Retinal pigment epithelial cell (primary cell): ENCODE measurements around the gene RYR2.
"Not testable (repeated sequence)": the region's sequence is repeated elsewhere in the genome, so short reads cannot be mapped to it uniquely, and the experiment has no call there.

Experiments
- DNase-seq: peaks from one replicate; pipeline ENCODE4 v3.0.0-alpha.2; 2010; ENCODE audit warnings: low read depth
- H3K4me3 ChIP-seq: 2 replicates; pipeline ENCODE4 v1.5.1; 2011; ENCODE audit warnings: mild to moderate bottlenecking, low read length, control low read depth, moderate library complexity
- CTCF ChIP-seq: conservative IDR thresholded peaks from 2 replicates; pipeline ENCODE4 v1.5.1; 2011; ENCODE audit warnings: low read depth, low read length, control low read depth, inconsistent platforms

RYR2 gene

GRCh38 chr1:237817277-237817676 lies 775.3 kb downstream of the RYR2 start:
- DNase-seq = no peak
- no peak overlapping the region for H3K4me3 ChIP-seq
- no peak for TF ChIP-seq CTCF

- H3K4me3 ChIP-seq, DNase-seq: not testable (repeated sequence)
Observed at GRCh38 chr1:237820634-237821033, 778.6 kb downstream of the RYR2 start.

- no peak for DNase-seq
- H3K4me3 ChIP-seq = no peak overlapping the region
- no peak for TF ChIP-seq CTCF
Observed at GRCh38 chr1:237832858-237833257, 790.9 kb downstream of the RYR2 start.

- DNase-seq = no peak
- no peak for TF ChIP-seq CTCF
Observed at GRCh38 chr1:237834048-237834447, 792.1 kb downstream of the RYR2 start.

GRCh38 chr1:237834461-237834860 lies 792.5 kb downstream of the RYR2 start:
- no peak for TF ChIP-seq CTCF
- no peak for DNase-seq
- H3K4me3 ChIP-seq = no peak overlapping the region

More at GRCh38 chr1:237834048-237834447, 792.1 kb downstream of the RYR2 start:
- no peak overlapping the region for H3K4me3 ChIP-seq

GRCh38 chr1:237838320-237838719 lies 796.3 kb downstream of the RYR2 start:
- no peak overlapping the region for H3K4me3 ChIP-seq
- no peak for TF ChIP-seq CTCF
- no peak for DNase-seq

- H3K4me3 ChIP-seq = no peak overlapping the region
- DNase-seq = no peak
- TF ChIP-seq CTCF = no peak
Observed at GRCh38 chr1:237838904-237839534, 797.0 kb downstream of the RYR2 start.
